ENCODE data around the gene NPDC1.

NPDC1 gene

DNA sequence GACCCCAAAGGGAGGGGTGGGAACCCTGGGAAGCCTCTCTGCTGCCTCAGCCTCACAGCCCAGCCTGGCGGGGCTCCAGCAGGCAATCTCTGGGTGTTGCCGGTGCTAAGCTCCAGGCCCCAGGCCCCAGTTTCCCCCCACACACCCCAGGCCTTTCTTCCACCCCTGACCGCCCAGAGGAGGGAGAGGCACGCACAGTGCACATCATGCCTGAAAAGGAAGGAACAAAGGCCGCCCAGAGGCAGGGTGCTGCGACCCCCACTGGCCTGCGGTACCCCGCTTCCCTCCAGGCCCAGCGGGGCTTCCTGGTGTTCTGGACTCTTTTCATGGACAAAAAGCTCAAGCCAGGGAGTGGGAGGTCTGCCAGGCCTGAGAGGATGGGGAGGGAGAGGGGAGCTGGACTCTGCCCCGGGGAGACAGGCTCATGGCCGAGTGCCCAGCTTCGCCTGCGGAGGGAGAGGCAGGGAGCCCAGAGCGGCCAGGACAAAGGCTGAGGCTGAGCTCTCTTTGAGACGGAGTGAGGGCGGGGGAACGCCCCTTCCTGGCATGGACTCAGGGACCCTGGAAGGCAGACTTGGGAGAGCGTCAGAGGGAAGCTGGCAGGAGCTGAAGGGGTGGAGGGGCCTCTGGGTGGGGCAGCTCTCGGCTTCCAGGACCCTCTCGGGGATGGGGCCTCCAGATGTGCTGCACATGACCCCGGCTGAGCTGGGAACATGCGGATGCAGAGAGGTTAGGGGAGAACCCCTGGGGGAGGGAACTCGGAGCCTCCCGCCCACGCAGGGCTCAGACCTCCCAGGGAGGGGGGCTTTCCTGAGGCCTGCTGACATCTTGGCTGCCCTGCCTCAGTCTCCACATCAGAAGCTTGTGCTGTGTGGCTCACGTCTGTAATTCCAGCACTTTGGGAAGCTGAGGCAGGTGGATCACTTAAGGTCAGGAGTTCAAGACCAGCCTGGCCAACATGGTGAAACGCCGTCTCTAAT lies 9.7 kb upstream of the NPDC1 start:
- DNase-seq, result no peak

DNA sequence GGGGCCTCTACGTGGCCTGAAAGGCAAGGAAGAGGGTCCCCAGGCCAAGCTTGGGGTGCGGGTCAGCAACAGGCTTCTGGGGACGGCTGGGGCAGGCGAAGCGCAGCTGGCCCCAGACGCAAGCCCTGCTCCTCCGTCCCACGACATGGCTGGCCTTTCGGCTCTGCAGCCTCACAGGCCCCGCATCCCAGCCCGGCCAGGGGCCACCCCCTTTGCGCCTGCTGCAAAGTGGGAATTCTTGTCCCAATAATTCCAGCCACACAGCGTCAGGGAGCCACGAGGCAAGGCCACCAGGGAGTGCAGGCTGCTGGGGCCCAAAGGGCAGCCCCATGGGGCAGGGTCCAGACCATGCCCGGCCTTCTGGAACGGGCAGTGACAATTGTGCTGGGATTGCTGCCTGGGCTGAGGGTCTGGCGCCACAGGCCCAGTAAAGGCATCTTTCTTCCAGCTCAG lies 9.0 kb upstream of the NPDC1 start:
- no peak for DNase-seq

GRCh38 chr9:137053944-137054931 lies 8.3 kb upstream of the NPDC1 start, which contains the start of gene ENTPD2:
ENTPD2 (minus strand) TSS chr9:137054061; CDS start chr9:137053997, 64 bp downstream.
- DNase-seq, result no peak

DNA sequence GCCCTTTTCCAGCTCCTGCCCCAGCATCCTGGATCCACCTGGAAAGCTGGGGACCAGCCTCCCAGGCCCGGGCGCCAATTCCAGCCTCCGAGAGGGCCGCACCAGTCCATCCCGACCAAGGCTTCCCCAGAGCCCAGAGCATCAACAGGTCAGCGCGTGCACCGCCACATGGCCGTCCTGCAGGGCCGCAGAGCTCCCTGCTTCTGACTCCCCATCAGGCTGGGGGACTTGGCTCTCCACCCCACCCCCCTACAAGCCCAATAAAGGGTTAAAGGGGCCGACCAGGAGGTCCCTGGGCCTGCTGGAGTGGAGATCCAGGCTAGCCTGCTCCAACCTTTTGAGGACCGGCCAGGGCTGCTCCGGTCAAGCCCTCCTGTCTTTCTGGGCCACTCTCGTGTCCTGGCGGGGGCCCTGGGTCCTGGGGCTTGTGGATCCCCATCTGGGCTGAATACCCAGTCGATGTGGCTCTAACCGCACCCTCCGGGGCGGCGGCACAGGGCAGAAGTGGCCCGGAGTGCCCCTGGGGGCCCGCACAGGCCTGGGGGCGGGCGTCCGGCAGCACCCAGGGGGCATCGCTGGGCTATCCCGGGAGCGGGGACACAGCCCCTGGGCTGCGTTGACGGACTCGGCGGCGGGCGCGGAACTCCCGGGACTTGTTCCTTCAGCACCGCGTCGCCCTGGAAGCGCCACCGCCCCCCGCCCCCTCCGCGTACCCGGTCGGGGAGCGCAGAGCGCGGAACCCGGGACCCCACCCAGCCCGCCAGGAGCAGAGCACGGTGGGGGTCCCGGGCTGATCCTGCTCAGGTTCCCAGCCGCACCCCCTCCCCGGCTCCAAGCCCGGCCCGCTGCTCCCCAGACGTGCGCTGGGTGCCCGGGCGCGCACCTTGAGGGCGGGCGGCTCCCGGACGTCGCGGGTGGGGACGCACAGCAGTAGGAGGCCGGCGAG lies 7.3 kb upstream of the NPDC1 start:
- DNase-seq, result no peak

DNA sequence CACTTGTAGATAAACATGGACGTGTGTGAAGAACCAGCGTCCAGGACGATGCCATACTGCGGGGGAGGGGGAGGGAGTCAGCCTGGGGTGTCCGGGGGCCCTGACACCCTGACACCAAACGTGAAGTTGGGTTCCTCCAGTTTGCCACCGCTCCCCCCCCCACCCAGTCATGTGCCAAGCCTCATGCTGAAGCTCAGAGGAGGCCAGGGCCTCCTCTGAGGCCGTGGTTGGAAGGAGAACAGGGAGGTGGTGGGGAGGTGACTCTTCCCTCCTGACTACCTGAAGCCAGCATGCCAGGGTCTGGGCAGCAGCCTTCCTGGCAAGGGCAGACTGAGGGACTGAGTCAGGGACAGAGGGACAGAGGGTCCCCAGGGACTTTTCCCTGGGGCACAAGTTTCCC lies 6.3 kb upstream of the NPDC1 start:
- no peak for DNase-seq

DNA sequence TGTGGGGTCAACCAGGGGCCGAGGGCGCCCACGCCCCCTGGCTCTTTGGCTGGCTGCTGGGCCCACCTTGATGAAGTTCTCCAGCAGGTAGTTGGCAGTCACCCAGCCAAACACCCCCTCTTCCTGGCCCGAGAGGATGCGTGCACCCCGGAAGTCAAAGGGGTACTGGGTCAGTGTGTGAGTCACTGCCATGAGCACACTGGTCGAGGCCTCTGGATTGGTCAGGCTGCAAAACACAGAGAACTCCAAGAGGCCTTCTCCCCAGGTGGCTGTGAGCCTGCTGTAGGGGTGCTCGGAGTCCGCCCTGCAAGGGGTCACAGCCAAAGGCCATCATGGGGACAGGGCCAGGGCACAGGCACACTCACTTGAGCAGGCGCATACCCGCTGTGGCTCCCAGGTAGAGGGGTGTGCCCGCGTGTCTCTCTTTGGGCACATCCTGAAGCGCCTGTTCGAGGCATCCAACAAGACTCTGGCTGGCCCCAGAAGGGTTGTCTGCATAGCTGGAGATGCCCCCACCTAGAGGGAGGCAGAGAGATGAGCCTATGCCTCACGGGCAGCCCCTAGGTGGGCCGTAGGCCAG lies 5.3 kb upstream of the NPDC1 start:
- no peak for DNase-seq

DNA sequence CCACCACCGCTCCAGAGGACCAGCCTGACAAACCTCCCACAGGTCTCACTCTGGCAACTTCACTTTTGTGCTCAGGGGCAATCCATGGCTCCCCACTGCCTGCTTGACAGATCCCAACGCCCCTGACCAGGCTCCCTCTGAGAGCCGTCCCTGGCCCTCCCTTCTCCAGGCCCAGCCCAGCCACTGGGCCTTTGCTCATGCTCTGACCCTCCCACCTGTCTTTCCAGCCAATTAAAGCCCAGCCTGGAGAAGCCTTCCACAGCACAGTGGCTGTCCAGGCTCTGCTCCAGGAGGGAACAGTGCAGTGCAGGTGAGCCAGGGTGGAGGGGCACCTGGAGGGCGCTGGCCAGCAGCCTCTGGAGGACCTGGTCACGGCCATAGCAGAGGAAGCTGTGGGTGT lies 4.6 kb upstream of the NPDC1 start:
- no peak for DNase-seq

DNA sequence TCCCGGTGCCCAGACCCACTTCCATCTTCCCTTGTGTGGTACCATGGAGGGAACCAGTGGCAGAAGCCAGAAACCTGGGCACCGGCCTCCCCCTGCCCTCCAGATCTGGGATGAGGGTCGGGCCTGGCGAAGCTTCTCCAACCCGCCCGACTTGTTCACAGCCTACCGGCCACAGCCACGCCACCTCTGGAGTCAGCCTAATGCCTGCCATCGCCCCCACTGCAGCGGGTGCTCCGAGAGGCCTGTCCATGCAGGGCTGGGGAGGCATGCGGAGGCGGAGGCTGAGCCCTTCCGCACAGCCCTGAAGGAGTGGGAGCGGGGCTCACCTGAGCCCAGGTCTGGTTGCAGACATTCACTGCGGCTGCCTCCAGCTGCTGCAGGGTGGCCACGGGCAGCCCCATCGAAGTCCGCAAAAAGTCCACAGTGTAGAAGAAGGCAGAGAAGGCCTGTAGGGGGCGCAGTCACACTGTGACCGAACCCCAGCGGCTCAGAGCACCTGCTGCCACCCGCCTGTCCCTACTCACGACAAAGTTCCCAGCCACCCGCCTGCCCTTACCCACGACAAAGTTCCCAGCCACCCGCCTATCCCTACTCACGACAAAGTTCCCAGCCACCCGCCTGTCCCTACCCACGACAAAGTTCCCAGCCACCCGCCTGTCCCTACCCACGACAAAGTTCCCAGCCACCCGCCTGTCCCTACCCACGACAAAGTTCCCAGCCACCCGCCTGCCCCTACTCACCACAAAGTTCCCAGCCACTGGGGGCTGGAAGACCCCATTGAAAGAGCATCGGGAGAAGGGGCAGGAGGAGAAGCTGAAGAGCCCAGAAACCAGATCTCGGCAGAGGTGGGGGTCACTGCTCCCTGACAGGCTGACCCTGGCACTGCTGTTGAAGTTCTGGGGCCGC lies 3.8 kb upstream of the NPDC1 start:
- peak; percentile 53 for DNase-seq

- no peak for DNase-seq
These were observed 2.9 kb upstream of the NPDC1 start for GRCh38 chr9:137048655-137049543.

DNA sequence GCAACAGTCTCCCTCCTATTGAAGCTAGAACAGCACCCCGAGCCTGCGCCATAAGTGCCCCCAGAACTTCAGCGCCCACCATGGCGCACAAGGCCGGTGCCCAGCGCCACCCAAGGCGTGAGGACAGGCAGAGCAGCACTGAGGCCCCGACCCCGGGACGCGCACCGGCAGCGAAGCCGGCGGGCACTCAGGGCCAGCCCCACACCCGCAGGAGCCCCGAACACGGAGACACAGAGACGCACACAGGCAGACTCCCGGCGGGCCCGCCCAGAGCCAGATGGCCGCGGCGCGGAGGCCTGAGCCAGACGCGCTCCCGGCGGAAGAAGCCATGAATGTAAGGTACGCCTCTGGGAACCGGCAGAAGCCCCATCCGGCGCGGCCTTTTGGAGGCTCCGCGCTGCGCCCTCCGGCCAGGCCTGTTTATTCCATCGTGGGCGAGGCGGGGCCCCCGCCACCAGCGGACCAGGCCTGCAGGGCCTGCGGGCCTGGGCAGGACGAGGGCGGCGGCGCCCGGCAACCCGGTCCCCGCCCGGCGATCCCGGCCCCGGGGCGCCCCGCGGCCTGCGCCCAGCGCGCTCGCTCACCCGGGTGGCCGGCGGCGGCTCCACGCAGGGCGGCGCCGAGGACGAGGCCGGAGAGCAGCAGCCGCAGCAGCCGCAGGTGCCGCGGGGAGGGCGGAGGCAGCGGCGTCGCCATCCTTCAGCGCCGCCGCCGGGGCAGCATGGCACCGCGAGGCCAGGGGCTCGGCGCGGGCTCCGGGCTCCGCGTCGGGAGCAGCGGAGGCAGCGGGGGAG lies 486 bp downstream of the NPDC1 start:
- no peak for DNase-seq

DNA sequence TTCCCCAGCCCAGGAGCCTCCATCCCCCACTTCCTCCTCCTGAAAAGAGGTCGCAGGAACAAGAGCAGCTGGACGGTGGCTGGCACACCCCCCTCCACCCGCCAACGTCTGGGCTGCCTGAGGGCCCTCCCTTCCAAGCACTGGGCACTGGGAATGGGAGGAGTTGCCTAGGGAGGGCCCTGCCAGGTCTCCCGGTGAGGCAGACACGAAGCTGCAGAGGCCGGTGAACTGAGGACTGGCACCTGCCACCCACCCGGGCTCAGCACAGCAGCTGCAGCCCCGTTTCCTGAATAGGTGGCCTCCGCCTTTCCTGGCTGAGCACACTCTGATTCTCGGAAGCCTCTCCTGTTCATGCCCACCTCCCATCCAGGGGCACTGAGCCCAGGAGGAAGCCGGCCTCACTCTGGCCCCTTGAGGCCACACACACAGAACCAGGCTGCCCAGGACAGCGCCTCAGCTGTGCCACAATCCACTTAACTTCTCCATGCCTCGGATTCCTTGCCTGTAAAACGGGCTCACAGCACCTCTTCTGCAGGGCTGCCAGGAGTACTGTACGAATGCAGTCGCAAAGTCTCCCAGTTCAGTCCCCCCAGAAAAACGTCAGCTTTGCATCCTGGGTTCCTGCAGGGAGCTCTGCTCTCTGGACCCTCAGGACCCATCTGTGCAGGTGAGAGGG lies 1.3 kb downstream of the NPDC1 start:
- no peak for DNase-seq

DNA sequence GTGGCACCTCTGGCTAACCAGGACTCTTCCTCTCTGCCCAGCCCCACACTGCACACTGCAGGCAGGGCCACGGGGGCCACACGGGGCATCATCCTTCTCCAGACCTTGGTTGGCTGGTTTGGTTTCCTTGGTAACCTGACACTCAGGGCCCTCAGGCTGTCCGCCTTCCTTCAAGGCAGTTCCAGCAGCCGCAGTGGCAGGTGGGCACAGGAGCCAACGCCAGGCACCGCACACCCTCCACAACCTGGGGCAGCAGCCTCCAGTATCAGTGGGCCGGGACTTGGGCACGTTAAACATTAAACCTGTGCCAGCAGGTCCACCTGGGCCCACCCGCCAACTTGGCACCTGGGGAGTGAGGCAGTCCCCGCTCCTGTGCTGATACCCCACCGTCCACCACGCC lies 1.9 kb downstream of the NPDC1 start:
- no peak for DNase-seq

GRCh38 chr9:137042751-137043727 lies 2.9 kb downstream of the NPDC1 start:
- no peak for DNase-seq

DNA sequence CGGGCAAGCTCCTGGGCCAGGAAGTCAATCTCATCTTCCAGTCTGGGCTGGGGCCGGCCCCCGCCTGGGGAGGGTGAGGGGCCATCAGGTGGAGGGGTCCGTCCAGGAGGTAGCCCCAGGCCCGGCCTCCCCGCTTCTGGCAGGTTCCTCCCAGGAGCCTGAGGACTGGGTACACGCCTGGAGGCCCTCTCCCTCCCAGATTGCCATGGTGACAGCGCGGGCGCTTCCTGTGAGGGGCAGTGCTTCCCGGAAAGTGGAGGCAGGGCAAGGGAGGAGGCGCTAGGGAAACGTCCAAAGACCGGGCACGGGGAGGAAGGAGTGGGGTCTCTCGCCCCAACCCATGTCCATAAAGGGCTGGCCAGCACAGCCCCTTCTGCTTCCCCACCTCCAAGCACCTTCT lies 4.9 kb downstream of the NPDC1 start:
- no peak for DNase-seq

- DNase-seq, result no peak
These were observed 5.4 kb downstream of the NPDC1 start for GRCh38 chr9:137040568-137040967.

GRCh38 chr9:137039611-137040366 lies 6.2 kb downstream of the NPDC1 start:
- no peak for DNase-seq
